GM10248 (cell line): ENCODE results near the gene NR3C2.

Experiments used
- CTCF ChIA-PET: fragments of 300-600 bp; sonication (Branson Sonifier 250); formaldehyde crosslinking; extraction: SDS; loops from one replicate; lab custom pipeline; 2021; ENCODE audit warnings: antibody characterized with exemption; lab: Yijun Ruan, JAX
- POLR2A ChIA-PET: fragments of 350-650 bp; sonication (Branson Sonifier 250); formaldehyde crosslinking; extraction: SDS; loops from one replicate; lab custom pipeline; 2020; ENCODE audit warnings: antibody characterized with exemption; lab: Yijun Ruan, JAX
- DNase-seq: peaks from one replicate; pipeline ENCODE4 v3.0.0; 2012; ENCODE audit errors: extremely low spot score
- TF ChIP-seq, protein P1 (sequence below): IDR thresholded peaks from 2 replicates; pipeline ENCODE4 v1.5.1; 2012; ENCODE audit warnings: mild to moderate bottlenecking, low read depth; ENCODE audit errors: extremely low read depth, missing control alignments, control extremely low read depth

NR3C2 gene

DNA sequence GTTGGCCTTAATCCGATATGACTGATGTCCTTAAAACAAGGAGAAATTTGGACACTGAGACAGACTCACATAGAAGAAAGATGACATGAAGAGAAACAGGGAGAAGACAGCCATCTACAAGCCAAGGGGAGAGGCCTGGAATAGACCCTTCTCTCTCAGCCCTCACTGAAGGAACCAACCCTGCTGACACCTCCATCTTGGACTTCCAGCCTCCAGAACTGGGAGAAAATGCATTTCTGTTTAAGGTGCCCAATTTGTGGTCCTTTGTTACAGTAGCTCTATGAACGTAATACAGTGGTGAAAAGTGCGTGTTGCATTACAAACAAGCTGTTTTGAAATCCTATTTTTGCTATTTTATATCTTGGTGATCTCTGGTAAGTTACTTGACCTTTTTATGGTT lies 366.8 kb downstream of the NR3C2 start:
- no peak for DNase-seq
- ChIA-PET CTCF (interaction anchor here (1.1 to 1.3 kb wide), 2 partner anchors 17 to 19 kb away, joined by 4 to 6 read pairs; no protein-coding TSS in a partner anchor), POLR2A (no interaction called here)
- TF ChIP-seq, protein P1, sequence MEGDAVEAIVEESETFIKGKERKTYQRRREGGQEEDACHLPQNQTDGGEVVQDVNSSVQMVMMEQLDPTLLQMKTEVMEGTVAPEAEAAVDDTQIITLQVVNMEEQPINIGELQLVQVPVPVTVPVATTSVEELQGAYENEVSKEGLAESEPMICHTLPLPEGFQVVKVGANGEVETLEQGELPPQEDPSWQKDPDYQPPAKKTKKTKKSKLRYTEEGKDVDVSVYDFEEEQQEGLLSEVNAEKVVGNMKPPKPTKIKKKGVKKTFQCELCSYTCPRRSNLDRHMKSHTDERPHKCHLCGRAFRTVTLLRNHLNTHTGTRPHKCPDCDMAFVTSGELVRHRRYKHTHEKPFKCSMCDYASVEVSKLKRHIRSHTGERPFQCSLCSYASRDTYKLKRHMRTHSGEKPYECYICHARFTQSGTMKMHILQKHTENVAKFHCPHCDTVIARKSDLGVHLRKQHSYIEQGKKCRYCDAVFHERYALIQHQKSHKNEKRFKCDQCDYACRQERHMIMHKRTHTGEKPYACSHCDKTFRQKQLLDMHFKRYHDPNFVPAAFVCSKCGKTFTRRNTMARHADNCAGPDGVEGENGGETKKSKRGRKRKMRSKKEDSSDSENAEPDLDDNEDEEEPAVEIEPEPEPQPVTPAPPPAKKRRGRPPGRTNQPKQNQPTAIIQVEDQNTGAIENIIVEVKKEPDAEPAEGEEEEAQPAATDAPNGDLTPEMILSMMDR, result no peak

DNA sequence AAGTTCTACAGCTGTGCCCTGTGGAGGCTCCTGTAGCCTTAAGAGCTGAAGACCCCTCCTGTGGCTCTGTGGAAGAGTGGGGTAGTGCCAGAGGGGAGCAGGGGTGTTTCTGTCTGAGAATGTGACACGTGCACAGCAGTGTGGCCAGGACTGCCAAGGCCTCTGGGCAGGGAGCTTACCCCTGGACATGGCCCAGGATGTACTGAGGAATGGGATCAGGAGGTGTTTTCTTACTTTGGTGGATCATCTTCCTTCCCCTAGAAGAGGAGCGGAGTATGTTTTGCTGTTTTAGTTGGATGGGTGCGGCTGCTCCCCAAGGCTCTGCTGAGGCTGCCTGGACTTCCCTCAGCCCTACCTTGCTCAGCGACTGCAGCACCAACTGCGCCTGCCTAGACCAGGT lies 367.8 kb downstream of the NR3C2 start:
- TF ChIP-seq, protein P1, result no peak
- ChIA-PET CTCF (no interaction called here), POLR2A (no interaction called here)
- no peak for DNase-seq

DNA sequence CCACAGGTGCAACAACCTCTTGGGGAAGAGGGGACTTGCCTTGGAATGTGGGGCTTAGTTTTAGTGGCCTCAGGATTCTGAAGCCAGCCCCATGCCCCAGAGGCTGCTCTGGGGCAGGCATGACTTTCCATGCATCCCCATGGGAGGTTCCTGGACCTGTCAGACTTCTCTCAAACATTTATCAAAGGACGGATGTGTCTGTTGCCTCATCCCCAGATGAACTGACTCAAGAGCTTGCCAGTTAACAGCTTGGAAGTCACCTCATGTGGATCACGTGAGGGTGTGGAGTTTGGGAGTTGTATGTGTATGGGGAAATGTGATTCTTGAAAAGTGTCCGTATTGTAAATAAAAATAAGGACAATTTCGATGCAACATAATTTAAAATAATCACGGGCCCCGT lies 368.9 kb downstream of the NR3C2 start:
- POLR2A ChIA-PET, result no interaction called here
- CTCF ChIA-PET, result no interaction called here
- TF ChIP-seq, protein P1, result no peak
- no peak for DNase-seq

DNA sequence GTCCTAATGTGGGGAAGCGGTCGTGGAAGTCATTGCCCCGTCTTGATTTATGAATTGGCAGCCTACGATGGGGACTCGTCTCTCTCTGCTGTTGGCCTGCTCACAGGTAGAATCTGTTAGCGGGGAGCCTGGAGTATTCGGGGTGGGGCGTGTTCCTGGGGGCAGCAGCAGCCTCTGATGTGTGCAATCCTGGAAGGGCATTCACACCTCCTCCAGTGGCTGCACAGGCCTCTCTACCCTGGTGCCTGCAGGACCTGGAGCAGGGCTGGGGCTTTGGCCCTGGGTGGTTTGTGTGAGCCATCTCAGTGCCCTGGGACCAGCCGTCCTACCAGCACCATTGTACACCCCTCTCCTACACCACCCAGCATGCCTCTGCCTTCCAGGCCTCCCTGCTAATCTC lies 369.4 kb downstream of the NR3C2 start:
- ChIA-PET POLR2A (no interaction called here), CTCF (no interaction called here)
- DNase-seq, result no peak
- TF ChIP-seq, protein P1, result no peak

DNA sequence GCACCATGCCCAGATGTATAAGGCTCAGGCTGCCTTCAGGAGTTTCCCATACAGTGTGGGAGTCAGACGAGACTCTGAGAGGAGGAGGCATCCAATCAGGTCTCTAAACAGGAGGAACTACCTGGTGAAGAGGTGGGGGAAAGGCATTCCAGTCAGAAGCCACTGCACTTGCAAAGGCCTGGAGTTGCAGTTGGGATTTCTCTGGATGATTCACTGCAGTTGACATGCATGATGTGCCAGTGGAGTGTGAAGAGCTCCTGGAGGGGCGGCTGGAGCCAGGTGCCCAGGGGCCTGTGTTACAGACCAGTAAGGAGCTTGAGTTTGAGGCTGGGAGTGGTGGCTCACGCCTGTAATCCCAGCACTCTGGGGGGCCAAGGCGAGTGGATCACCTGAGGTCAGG lies 371.2 kb downstream of the NR3C2 start:
- POLR2A ChIA-PET, result no interaction called here
- TF ChIP-seq, protein P1, result no peak
- no peak for DNase-seq
- CTCF ChIA-PET, result interaction anchor here (1.1 to 1.9 kb wide), 3 partner anchors 9 to 16 kb away, joined by 3 to 7 read pairs (median 4); no protein-coding TSS in a partner anchor

DNA sequence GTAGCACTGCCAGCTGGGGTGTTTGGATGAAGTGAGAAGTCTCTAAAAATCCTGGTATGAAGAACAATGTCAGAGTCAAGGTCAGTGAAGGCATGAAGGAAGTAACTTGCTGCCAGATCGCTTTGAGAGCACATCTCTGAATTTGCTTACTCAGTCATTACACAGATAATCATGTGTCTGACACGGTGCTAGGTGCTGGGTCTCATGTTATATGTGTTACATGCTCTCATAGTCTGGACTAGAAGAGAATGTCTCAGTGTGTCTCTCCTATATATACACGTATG lies 372.4 kb downstream of the NR3C2 start:
- no peak for DNase-seq
- CTCF ChIA-PET, result interaction anchor here (1.5 kb wide), 1 partner anchor 15 kb away, joined by 4 read pairs; no protein-coding TSS in a partner anchor
- POLR2A ChIA-PET, result no interaction called here
- TF ChIP-seq, protein P1, result no peak
